ENCODE measurements around the gene GAS2L2. TPM values are rescaled to one million over a fixed set of nuclear protein-coding genes. Genes with fewer than 3 reads are reported as not detected.

Gene GAS2L2
- polyA plus RNA-seq, 1 donor (not counting 4 experiments of a cell fraction or from before 2014, with no cell fraction given), result 0.05 TPM

GRCh38 chr17:35795871-35796265, 42.8 kb upstream of the GAS2L2 start:
- peak overlapping the region; percentile 83 for H3K4me2 ChIP-seq (ENCODE audit: control insufficient read depth, extremely low read depth, insufficient read depth, low read depth, low read length)
- H3K9me1 ChIP-seq (ENCODE audit: control insufficient read depth, extremely low read depth, insufficient read depth, low read length), result no peaks in the 10 kb centered on the region
- peaks cover 38% of the 10 kb centered on the region for H3K4me1 ChIP-seq (ENCODE audit: control insufficient read depth, extremely low read depth, insufficient read depth, low read length)
- no peaks in the 10 kb centered on the region for H3K27me3 ChIP-seq (ENCODE audit: control insufficient read depth, extremely low read depth, insufficient read depth, low read length)
- FAIRE-seq, result no peak
- peak overlapping the region; percentile 80 for H3K9ac ChIP-seq (ENCODE audit: control insufficient read depth, extremely low read depth, insufficient read depth, low read length)
- H3K9me3 ChIP-seq (ENCODE audit: control insufficient read depth, low read depth, low read length), result no peaks in the 10 kb centered on the region
- H3K79me2 ChIP-seq (ENCODE audit: control insufficient read depth, insufficient read depth, low read length), result no peaks in the 10 kb centered on the region
- no peak overlapping the region for H3K27ac ChIP-seq (ENCODE audit: control insufficient read depth, insufficient read depth, low read length)
- H2AFZ ChIP-seq (ENCODE audit: control insufficient read depth, low read length), result peak overlapping the region; percentile 54
- TF ChIP-seq CTCF (optimal IDR thresholded peaks at IDR 0.05 in 1 of 3, IDR thresholded peaks at IDR 0.05 in 1 of 3, conservative IDR thresholded peaks at IDR 0.05 in 1 of 3; ENCODE audit: extremely low read depth in 1 of 3, insufficient read depth in 2 of 3, low read length in 3 of 3) (no peak), EZH2 (IDR thresholded peaks at IDR 0.05; ENCODE audit: low read length) (no peak)
- H4K20me1 ChIP-seq (ENCODE audit: control insufficient read depth, extremely low read depth, insufficient read depth, low read length), result no peaks in the 10 kb centered on the region
- dilution Hi-C loops (cut with MboI; ENCODE audit: extremely low pct_ligation_motif_present, low sequenced_read_pairs), result no loop called here
- peak overlapping the region in 2 of 3 experiments; percentile 66 to 79 for H3K4me3 ChIP-seq (ENCODE audit: control insufficient read depth in 2 of 3, extremely low read depth in 1 of 3, insufficient read depth in 2 of 3, low read depth in 1 of 3, low read length in 3 of 3)
- no peaks in the 10 kb centered on the region for H3K36me3 ChIP-seq (ENCODE audit: control insufficient read depth in 2 of 2, extremely low read depth in 1 of 2, insufficient read depth in 2 of 2, low read length in 2 of 2)
- no peak for DNase-seq (ENCODE audit: low read depth, low spot score)

GRCh38 chr17:35795007-35795870, 42.2 kb upstream of the GAS2L2 start, which contains the start of gene MMP28:
Gene MMP28, minus strand, starts transcription at chr17:35795641. Its CDS starts 264 bp downstream, at chr17:35795377.
- Histone ChIP-seq H3K4me3 (ENCODE audit: control insufficient read depth in 2 of 3, extremely low read depth in 1 of 3, insufficient read depth in 2 of 3, low read depth in 1 of 3, low read length in 3 of 3) (peak within 1 kb of the TSS; percentile 66 to 79 (median 74)), H3K4me2 (ENCODE audit: control insufficient read depth, extremely low read depth, insufficient read depth, low read depth, low read length) (peak within 1 kb of the TSS; percentile 83), H3K9me3 (ENCODE audit: control insufficient read depth, low read depth, low read length) (no peaks in the 10 kb centered on the region), H4K20me1 (ENCODE audit: control insufficient read depth, extremely low read depth, insufficient read depth, low read length) (no peaks in the 10 kb centered on the region), H2AFZ (ENCODE audit: control insufficient read depth, low read length) (peak within 1 kb of the TSS; percentile 81), H3K9ac (ENCODE audit: control insufficient read depth, extremely low read depth, insufficient read depth, low read length) (peak within 1 kb of the TSS; percentile 80), H3K36me3 (ENCODE audit: control insufficient read depth in 2 of 2, extremely low read depth in 1 of 2, insufficient read depth in 2 of 2, low read length in 2 of 2) (no peaks in the 10 kb centered on the region), H3K27me3 (ENCODE audit: control insufficient read depth, extremely low read depth, insufficient read depth, low read length) (no peaks in the 10 kb centered on the region), H3K79me2 (ENCODE audit: control insufficient read depth, insufficient read depth, low read length) (no peaks in the 10 kb centered on the region), H3K27ac (ENCODE audit: control insufficient read depth, insufficient read depth, low read length) (peak within 1 kb of the TSS; percentile 65), H3K4me1 (ENCODE audit: control insufficient read depth, extremely low read depth, insufficient read depth, low read length) (peaks cover 37% of the 10 kb centered on the region), H3K9me1 (ENCODE audit: control insufficient read depth, extremely low read depth, insufficient read depth, low read length) (no peaks in the 10 kb centered on the region)
- FAIRE-seq (no peak), DNase-seq (ENCODE audit: low read depth, low spot score) (no peak)
- TF ChIP-seq CTCF (optimal IDR thresholded peaks at IDR 0.05 in 1 of 3, IDR thresholded peaks at IDR 0.05 in 1 of 3, conservative IDR thresholded peaks at IDR 0.05 in 1 of 3; ENCODE audit: extremely low read depth in 1 of 3, insufficient read depth in 2 of 3, low read length in 3 of 3), result no peak
- no peak for TF ChIP-seq EZH2 (IDR thresholded peaks at IDR 0.05; ENCODE audit: low read length)
- dilution Hi-C loops (cut with MboI; ENCODE audit: extremely low pct_ligation_motif_present, low sequenced_read_pairs), result no loop called here

Measured in keratinocyte (primary cell).